H9 (cell line): ENCODE data around the gene GID8. TPM values are rescaled to one million over a fixed set of nuclear protein-coding genes. Genes with fewer than 3 reads are reported as not detected.

Experiments
- DNase-seq: peaks from one replicate; pipeline ENCODE4 v3.0.0-alpha.2; 2017
- H2AFZ ChIP-seq: one replicate; pipeline ENCODE4 v1.6.1; 2013; ENCODE audit warnings: mild to moderate bottlenecking, low read length, control low read depth, moderate library complexity
- H2AK5ac ChIP-seq: 2 replicates; pipeline ENCODE4 v1.6.1; 2013; ENCODE audit warnings: low read length, control low read depth, mixed read lengths; ENCODE audit not compliant: insufficient read length
- H2BK120ac ChIP-seq: one replicate; pipeline ENCODE4 v1.6.1; 2013; ENCODE audit warnings: low read depth, mild to moderate bottlenecking, low read length, control low read depth, inconsistent platforms; ENCODE audit not compliant: poor library complexity, severe bottlenecking
- H2BK12ac ChIP-seq: 2 replicates; pipeline ENCODE4 v1.6.1; 2013; ENCODE audit warnings: low read length, control low read depth, mixed read lengths, low read depth; ENCODE audit not compliant: insufficient read length
- H2BK15ac ChIP-seq: 2 replicates; pipeline ENCODE4 v1.6.1; 2013; ENCODE audit warnings: low read depth, low read length, control low read depth
- H2BK20ac ChIP-seq: one replicate; pipeline ENCODE4 v1.6.1; 2013; ENCODE audit warnings: low read depth, mild to moderate bottlenecking, low read length, control low read depth, inconsistent platforms; ENCODE audit not compliant: poor library complexity, severe bottlenecking
- H2BK5ac ChIP-seq: 2 replicates; pipeline ENCODE4 v1.6.1; 2013; ENCODE audit warnings: low read length, control low read depth, mixed read lengths; ENCODE audit not compliant: insufficient read length
- H3K14ac ChIP-seq: 2 replicates; pipeline ENCODE4 v1.6.1; 2013; ENCODE audit warnings: low read length, control low read depth; ENCODE audit not compliant: insufficient read depth
- H3K18ac ChIP-seq: 2 replicates; pipeline ENCODE4 v1.6.1; 2013; ENCODE audit warnings: low read depth, mild to moderate bottlenecking, mixed read lengths, low read length, control low read depth; ENCODE audit not compliant: insufficient read length
- H3K23ac ChIP-seq: 2 replicates; pipeline ENCODE4 v1.6.1; 2013; ENCODE audit warnings: low read length, control low read depth, mixed read lengths, low read depth; ENCODE audit not compliant: insufficient read length
- H3K23me2 ChIP-seq: 2 replicates; pipeline ENCODE4 v1.6.1; 2013; ENCODE audit warnings: low read depth, mild to moderate bottlenecking, mixed read lengths, low read length, control low read depth; ENCODE audit not compliant: insufficient read length, poor library complexity, severe bottlenecking
- H3K27ac ChIP-seq: 2 replicates; pipeline ENCODE4 v1.5.1; 2013; ENCODE audit warnings: low read length, control low read depth, mixed read lengths, low read depth; ENCODE audit not compliant: insufficient read length
- H3K27me3 ChIP-seq: 2 replicates; pipeline ENCODE4 v1.6.1; 2013; ENCODE audit warnings: low read length, control low read depth, inconsistent platforms; ENCODE audit not compliant: insufficient read depth
- H3K4ac ChIP-seq: 2 replicates; pipeline ENCODE4 v1.6.1; 2013; ENCODE audit warnings: low read depth, mild to moderate bottlenecking, control low read depth, inconsistent platforms, low read length, moderate library complexity
- H3K4me1 ChIP-seq: 2 replicates; pipeline ENCODE4 v1.6.1; 2013; ENCODE audit warnings: low read length, control low read depth, inconsistent platforms; ENCODE audit not compliant: insufficient read depth
- H3K4me2 ChIP-seq: 2 replicates; pipeline ENCODE4 v1.6.1; 2013; ENCODE audit warnings: low read length, control low read depth, mixed read lengths; ENCODE audit not compliant: insufficient read length, insufficient read depth
- H3K56ac ChIP-seq: 2 replicates; pipeline ENCODE4 v1.6.1; 2013; ENCODE audit warnings: low read depth, mild to moderate bottlenecking, mixed read lengths, low read length, control low read depth; ENCODE audit not compliant: insufficient read length
- H3K79me1 ChIP-seq: 2 replicates; pipeline ENCODE4 v1.6.1; 2013; ENCODE audit warnings: low read depth, mild to moderate bottlenecking, moderate library complexity, low read length, control low read depth, inconsistent platforms; ENCODE audit not compliant: insufficient read depth, poor library complexity, severe bottlenecking
- H3K79me2 ChIP-seq: 2 replicates; pipeline ENCODE4 v1.6.1; 2013; ENCODE audit warnings: low read length, control low read depth, inconsistent platforms; ENCODE audit not compliant: insufficient read depth
- H3K9ac ChIP-seq: 2 replicates; pipeline ENCODE4 v1.6.1; 2013; ENCODE audit warnings: low read length, control low read depth, mixed read lengths; ENCODE audit not compliant: insufficient read length; ENCODE audit errors: extremely low read depth
- H3K9me3 ChIP-seq: one replicate; pipeline ENCODE4 v1.6.1; 2013; ENCODE audit warnings: low read depth, low read length, inconsistent platforms; ENCODE audit not compliant: control insufficient read depth
- H3T11ph ChIP-seq: one replicate; pipeline ENCODE4 v1.6.1; 2013; ENCODE audit warnings: mild to moderate bottlenecking, low read length, control low read depth, inconsistent platforms
- H4K20me1 ChIP-seq: one replicate; pipeline ENCODE4 v1.6.1; 2013; ENCODE audit not compliant: control insufficient read depth, insufficient read length, insufficient read depth
- H4K5ac ChIP-seq: 2 replicates; pipeline ENCODE4 v1.6.1; 2013; ENCODE audit warnings: low read depth, mild to moderate bottlenecking, mixed read lengths, low read length, control low read depth; ENCODE audit not compliant: insufficient read length
- H4K8ac ChIP-seq: replicated peaks from 2 replicates; pipeline ENCODE4 v1.6.1; 2013; ENCODE audit warnings: low read length, control low read depth, mixed read lengths, low read depth; ENCODE audit not compliant: insufficient read length
- H4K91ac ChIP-seq: 2 replicates; pipeline ENCODE4 v1.6.1; 2013; ENCODE audit warnings: low read depth, mild to moderate bottlenecking, moderate library complexity, mixed read lengths, low read length, control low read depth; ENCODE audit not compliant: insufficient read length
- H3K27ac Mint-ChIP-seq, 3 experiments: 2 replicates in 2 of 3; 3 replicates in 1 of 3; pipeline ENCODE4 v1.8.0; 2020 to 2021; ENCODE audit warnings: mixed read lengths in 3 of 3, mild to moderate bottlenecking in 1 of 3, moderate library complexity in 1 of 3
- H3K27me3 Mint-ChIP-seq: 2 replicates; pipeline ENCODE4 v1.8.0; 2021; ENCODE audit warnings: low read depth, mild to moderate bottlenecking, moderate library complexity, mixed read lengths
- H3K36me3 Mint-ChIP-seq, 3 experiments: 2 replicates in 2 of 3; 3 replicates in 1 of 3; pipeline ENCODE4 v1.8.0; 2020 to 2021; ENCODE audit warnings: low read depth in 3 of 3, mixed read lengths in 3 of 3; ENCODE audit not compliant: insufficient read depth in 1 of 3
- H3K4me1 Mint-ChIP-seq, 2 experiments: 2 replicates each; pipeline ENCODE4 v1.8.0; 2020; ENCODE audit warnings: mixed read lengths in 2 of 2
- H3K4me3 Mint-ChIP-seq, 2 experiments: 2 replicates in 1 of 2; 3 replicates in 1 of 2; pipeline ENCODE4 v1.8.0; 2020 to 2021; ENCODE audit warnings: mild to moderate bottlenecking in 2 of 2, mixed read lengths in 2 of 2, moderate library complexity in 1 of 2
- H3K9me3 Mint-ChIP-seq, 2 experiments: 2 replicates in 1 of 2; 3 replicates in 1 of 2; pipeline ENCODE4 v1.8.0; 2020; ENCODE audit warnings: mild to moderate bottlenecking in 2 of 2, mixed read lengths in 2 of 2, moderate library complexity in 1 of 2
- WGBS: extraction: QIAGEN DNeasy Blood & Tissue Kit; methylation state at CpG from one replicate; pipeline ENCODE4 v1.1.7; 2013; ENCODE audit warnings: missing lambda C conversion rate, low lambda C conversion rate, mixed read lengths; ENCODE audit not compliant: insufficient read length; ENCODE audit errors: extremely low coverage; 5-methylcytosine and 5-hydroxymethylcytosine counted together
- total RNA-seq: library from RNA; stranded (reverse); gene quantifications from 2 replicates; pipeline ENCODE4 v1.2.1, GENCODE V29; 2021
- TF ChIP-seq, protein P1 (sequence below): fragments of 200-600 bp; sonication (generic); conservative IDR thresholded peaks from 3 replicates; pipeline ENCODE4 v1.8.0; 2021; ENCODE audit warnings: antibody characterized with exemption, mild to moderate bottlenecking

Gene GID8
- total RNA-seq, 1 experiment from 2014 or later = 60.9 TPM

DNA sequence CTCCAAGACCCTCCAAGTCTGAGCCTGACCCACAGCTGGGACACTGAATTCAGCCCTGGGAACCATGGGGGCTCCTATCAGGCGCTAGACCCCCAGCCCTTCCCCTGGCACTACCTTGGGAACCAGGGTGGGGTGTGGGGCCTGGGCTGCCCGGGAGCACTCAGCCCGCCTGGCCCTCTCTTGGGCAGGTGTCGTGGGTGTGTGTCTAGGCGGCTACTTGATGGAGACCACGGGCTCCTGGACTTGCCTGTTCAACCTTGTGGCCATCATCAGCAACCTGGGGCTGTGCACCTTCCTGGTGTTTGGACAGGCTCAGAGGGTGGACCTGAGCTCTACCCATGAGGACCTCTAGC, 29.2 kb downstream of the GID8 start:
- Histone ChIP-seq H4K91ac (no peak overlapping the region), H3K79me1 (no peaks in the 10 kb centered on the region), H3K9me3 (no peaks in the 10 kb centered on the region), H3K4ac (no peak overlapping the region), H2BK120ac (no peak overlapping the region), H3K4me1 (no peaks in the 10 kb centered on the region), H2AK5ac (no peak overlapping the region), H4K20me1 (no peaks in the 10 kb centered on the region), H3K23me2 (no peaks in the 10 kb centered on the region), H3K27me3 (no peaks in the 10 kb centered on the region; the same call in 1 of the 2 replicates), H4K5ac (no peak overlapping the region), H3K9ac (no peak overlapping the region), H2BK12ac (no peak overlapping the region), H3K14ac (no peak overlapping the region), H2BK15ac (no peak overlapping the region), H3K79me2 (no peaks in the 10 kb centered on the region), H2AFZ (no peak overlapping the region), H2BK5ac (no peak overlapping the region), H3K4me2 (no peak overlapping the region), H2BK20ac (no peak overlapping the region), H3T11ph (no peak overlapping the region), H3K27ac (no peak overlapping the region), H3K23ac (no peak overlapping the region), H3K18ac (no peak overlapping the region), H4K8ac (no peak overlapping the region), H3K56ac (no peak overlapping the region)
- Mint-ChIP-seq H3K27me3 (peaks cover 11% of the 10 kb centered on the region), H3K9me3 (peaks cover 3% of the 10 kb centered on the region in 2 experiments; a peak in 2 of 5 replicates), H3K4me1 (peaks cover 3 to 4% of the 10 kb centered on the region in 2 experiments; a peak in 3 of 4 replicates), H3K27ac (no peak overlapping the region), H3K36me3 (peaks cover 0 to 14% (median 3%) of the 10 kb centered on the region in 3 experiments; a peak in 3 of 7 replicates), H3K4me3 (no peak overlapping the region)
- WGBS = no CpG with 5 or more reads among the region's 6 CpGs
- TF ChIP-seq, protein P1, sequence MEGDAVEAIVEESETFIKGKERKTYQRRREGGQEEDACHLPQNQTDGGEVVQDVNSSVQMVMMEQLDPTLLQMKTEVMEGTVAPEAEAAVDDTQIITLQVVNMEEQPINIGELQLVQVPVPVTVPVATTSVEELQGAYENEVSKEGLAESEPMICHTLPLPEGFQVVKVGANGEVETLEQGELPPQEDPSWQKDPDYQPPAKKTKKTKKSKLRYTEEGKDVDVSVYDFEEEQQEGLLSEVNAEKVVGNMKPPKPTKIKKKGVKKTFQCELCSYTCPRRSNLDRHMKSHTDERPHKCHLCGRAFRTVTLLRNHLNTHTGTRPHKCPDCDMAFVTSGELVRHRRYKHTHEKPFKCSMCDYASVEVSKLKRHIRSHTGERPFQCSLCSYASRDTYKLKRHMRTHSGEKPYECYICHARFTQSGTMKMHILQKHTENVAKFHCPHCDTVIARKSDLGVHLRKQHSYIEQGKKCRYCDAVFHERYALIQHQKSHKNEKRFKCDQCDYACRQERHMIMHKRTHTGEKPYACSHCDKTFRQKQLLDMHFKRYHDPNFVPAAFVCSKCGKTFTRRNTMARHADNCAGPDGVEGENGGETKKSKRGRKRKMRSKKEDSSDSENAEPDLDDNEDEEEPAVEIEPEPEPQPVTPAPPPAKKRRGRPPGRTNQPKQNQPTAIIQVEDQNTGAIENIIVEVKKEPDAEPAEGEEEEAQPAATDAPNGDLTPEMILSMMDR = no peak
- no peak for DNase-seq
